ENCODE results near the gene RAPGEF2.
"Not testable (repeated sequence)": the region's sequence is repeated elsewhere in the genome, so short reads cannot be mapped to it uniquely, and the experiment has no call there.

The RAPGEF2 gene

DNA sequence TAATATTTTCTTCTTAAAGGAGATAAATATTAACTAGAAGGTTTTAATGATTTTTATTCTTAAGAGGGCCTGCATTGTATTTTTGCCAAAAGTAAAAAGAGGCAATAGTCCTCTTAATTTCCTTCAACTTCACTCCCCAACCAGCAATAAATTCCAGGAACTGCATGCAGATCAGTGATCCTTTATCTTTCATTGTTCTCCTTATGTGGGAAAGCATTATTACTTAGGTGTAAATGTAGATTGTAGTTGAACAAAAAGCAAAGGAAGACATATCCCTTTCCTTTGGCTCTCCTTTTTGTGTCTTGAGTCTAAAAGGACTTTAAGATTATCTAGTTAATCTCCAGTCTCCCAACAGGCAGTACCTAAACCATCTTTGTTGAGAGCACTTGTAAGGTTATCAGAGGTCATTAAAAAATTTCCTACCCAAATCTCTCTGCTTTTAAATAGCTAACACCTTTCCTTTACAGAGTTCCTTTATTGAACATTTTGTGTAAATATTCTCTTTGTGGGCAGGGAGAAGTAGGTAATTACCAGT lies 55.3 kb downstream of the RAPGEF2 start:
- DNase-seq (ENCODE audit: low read depth in 2 of 2): no peak
- H3K4me3 ChIP-seq (replicated peaks in 1 of 2; ENCODE audit: low read depth in 2 of 2, low read length in 2 of 2): no peak overlapping the region
- TF ChIP-seq, protein P1, sequence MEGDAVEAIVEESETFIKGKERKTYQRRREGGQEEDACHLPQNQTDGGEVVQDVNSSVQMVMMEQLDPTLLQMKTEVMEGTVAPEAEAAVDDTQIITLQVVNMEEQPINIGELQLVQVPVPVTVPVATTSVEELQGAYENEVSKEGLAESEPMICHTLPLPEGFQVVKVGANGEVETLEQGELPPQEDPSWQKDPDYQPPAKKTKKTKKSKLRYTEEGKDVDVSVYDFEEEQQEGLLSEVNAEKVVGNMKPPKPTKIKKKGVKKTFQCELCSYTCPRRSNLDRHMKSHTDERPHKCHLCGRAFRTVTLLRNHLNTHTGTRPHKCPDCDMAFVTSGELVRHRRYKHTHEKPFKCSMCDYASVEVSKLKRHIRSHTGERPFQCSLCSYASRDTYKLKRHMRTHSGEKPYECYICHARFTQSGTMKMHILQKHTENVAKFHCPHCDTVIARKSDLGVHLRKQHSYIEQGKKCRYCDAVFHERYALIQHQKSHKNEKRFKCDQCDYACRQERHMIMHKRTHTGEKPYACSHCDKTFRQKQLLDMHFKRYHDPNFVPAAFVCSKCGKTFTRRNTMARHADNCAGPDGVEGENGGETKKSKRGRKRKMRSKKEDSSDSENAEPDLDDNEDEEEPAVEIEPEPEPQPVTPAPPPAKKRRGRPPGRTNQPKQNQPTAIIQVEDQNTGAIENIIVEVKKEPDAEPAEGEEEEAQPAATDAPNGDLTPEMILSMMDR (IDR thresholded peaks at IDR 0.05; ENCODE audit: low read depth, low read length): no peak

DNA sequence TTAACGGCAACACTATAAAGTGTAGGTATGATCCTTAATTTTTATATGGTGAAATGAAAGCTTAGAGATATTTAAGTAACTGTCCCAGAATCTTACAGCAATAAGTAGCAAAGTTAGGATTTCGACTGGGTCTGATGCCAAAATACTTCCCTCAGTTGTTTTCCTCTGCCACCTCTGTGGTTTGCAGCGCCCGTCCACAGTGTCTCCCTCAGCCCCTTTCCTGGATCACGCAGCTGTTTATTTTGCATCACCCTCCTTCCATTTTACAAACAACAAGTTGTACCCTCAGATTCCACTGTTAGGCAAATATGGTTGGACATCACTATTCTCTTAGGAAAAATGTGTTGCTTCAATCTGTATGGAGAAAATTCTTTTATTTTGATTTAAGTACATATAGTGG lies 56.1 kb downstream of the RAPGEF2 start:
- DNase-seq (ENCODE audit: low read depth in 2 of 2): no peak
- TF ChIP-seq, protein P1 (IDR thresholded peaks at IDR 0.05; ENCODE audit: low read depth, low read length): no peak
- H3K4me3 ChIP-seq (replicated peaks in 1 of 2; ENCODE audit: low read depth in 2 of 2, low read length in 2 of 2): no peak overlapping the region

DNA sequence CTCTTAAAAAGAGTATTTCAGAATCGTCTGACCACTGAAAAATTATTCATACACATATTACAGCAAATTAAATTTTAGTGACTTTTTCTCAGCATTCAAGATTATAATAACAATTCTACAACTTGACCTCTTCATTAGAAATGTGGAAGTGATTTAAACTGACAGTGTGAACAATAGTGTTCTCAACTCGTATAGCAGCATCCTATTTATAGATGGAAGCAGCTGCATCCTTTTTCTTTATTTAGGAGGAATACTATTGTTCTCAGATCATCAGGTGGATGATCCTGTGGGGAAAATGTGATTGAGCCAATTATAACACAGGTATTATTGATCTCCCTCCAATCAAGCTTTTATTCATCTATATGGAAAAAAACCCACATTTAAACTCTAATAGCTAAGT lies 56.7 kb downstream of the RAPGEF2 start:
- DNase-seq (ENCODE audit: low read depth in 2 of 2): no peak
- H3K4me3 ChIP-seq (replicated peaks in 1 of 2; ENCODE audit: low read depth in 2 of 2, low read length in 2 of 2): no peak overlapping the region
- TF ChIP-seq, protein P1 (IDR thresholded peaks at IDR 0.05; ENCODE audit: low read depth, low read length): no peak

DNA sequence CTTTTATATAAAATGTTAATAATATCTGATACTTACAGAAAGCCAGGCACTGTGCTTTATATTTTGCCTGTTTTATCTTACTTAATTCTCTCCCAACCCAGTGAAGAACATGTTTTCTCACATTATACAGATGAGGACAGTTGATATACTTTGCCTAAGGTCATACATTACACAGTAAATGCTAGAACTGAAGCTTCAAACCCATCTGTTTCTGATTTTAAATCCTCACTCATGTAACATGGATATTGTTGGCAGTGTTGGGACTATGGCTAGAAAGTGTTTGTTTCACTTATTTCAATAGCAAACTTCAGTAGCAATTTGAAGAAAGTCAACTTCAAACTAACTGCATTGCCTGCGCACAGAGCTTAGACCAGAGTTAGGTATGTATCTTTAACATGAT lies 57.4 kb downstream of the RAPGEF2 start:
- DNase-seq (ENCODE audit: low read depth in 2 of 2): no peak
- TF ChIP-seq, protein P1 (IDR thresholded peaks at IDR 0.05; ENCODE audit: low read depth, low read length): no peak
- no peak overlapping the region for H3K4me3 ChIP-seq (replicated peaks in 1 of 2; ENCODE audit: low read depth in 2 of 2, low read length in 2 of 2)

DNA sequence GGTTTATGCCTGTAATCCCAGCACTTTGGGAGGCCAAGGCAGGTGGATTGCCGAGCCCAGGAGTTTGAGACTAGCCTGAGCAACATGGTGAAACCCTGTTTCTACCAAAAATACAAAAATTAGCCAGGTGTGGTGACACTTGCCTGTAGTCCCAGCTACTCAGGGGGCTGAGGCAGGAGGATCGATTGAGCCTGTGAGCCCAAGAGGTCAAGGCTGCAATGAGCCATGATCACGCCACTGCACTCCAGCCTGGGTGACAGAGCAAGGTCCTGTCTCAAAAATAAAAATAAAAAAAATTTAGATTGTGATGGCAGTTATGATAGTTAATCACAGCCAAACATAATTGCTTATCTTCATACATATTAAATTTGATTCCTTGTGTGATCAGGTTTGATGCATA lies 58.6 kb downstream of the RAPGEF2 start:
- DNase-seq (ENCODE audit: low read depth in 2 of 2); H3K4me3 ChIP-seq (replicated peaks in 1 of 2; ENCODE audit: low read depth in 2 of 2, low read length in 2 of 2): not testable (repeated sequence)

DNA sequence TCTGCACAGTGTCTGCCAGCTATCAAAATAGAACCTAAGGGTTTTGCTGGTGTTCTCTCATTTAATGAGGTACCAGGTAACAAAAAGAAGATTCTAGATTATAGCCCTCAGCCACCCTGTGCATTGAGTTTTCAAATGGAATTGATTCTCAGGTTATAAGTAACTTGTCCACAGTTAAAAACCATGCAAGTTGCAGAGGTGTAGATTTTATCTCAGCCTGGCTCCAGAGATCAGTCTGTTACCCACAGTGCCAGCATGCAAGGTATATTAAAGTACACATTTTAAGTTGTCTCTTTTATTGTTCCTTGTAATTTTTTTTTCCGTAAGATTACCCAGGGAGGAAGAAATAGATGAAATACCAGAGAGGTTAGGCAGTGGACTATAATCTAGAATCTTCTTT lies 59.7 kb downstream of the RAPGEF2 start:
- no peak overlapping the region for H3K4me3 ChIP-seq (replicated peaks in 1 of 2; ENCODE audit: low read depth in 2 of 2, low read length in 2 of 2)
- no peak for DNase-seq (ENCODE audit: low read depth in 2 of 2)
- TF ChIP-seq, protein P1 (IDR thresholded peaks at IDR 0.05; ENCODE audit: low read depth, low read length): no peak

DNA sequence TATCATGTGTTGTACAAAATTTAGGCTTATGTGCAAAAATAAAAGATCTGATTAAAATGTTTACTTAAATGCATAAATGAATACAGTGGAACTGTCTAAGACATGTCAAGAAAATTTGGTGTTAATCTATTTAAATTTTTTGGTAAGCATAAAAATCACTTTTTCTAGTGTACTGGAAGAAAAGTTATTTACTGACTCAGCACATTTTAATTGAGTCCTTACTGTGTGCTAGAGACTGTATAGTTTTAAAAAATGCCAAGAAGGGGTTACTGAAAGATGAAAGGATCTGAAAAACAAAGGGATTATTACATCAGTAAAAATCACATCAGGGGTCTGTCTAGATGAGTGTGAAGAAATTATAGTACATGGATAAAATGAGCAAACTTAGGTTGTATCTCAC lies 60.6 kb downstream of the RAPGEF2 start:
- TF ChIP-seq, protein P1 (IDR thresholded peaks at IDR 0.05; ENCODE audit: low read depth, low read length): no peak
- no peak for DNase-seq (ENCODE audit: low read depth in 2 of 2)
- H3K4me3 ChIP-seq (replicated peaks in 1 of 2; ENCODE audit: low read depth in 2 of 2, low read length in 2 of 2): no peak overlapping the region
